Central memory CD4-positive, alpha-beta T cell (primary cell): ENCODE results near the gene EEF1AKMT1.

Source experiments
- DNase-seq: peaks from one replicate; pipeline ENCODE4 v3.0.0; 2022

The EEF1AKMT1 gene

DNA sequence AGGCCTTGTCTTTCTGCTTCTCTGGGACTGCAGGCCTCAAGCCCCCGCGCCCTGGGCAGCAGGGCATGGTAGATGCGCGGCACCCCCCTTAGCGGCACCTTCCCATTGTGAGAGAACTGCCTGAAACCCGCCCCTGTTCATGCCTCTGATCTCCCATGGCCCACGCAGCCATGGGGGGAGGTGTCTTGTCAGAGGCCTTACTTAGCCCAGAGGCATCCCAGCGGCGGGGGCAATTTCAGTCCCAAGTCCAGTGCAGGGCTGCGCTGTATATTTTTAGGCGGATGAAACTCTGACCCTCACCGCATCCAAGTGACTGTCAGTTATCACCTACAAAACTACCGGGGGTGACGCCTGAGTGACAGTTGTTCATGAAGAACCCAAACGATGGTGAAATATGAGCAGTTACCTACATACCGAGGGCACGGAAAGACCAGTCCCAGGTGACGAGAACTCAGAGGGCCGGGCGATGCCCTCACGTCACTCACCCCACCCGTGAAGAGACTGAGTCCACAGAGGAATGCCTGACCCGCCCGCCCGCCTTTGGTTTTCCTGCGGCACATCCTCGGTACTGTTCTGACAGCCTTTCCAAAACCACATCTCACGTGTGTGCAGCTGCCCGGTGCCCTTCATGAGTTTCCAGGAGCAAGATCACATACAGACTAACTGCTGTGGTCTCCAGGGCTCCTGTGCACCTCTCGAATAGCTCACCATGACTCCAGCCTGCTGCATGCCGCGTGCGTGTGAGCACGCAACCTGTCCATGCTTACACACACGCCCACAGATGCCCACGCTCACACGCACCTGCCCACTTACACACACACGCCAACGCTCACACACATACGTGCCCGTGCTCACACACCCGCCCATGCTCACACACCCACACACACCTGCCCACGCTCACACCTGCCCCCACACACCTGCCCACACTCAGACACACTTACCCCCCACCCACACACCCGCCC is 55.9 kb downstream of the EEF1AKMT1 start:
- no peak for DNase-seq

DNA sequence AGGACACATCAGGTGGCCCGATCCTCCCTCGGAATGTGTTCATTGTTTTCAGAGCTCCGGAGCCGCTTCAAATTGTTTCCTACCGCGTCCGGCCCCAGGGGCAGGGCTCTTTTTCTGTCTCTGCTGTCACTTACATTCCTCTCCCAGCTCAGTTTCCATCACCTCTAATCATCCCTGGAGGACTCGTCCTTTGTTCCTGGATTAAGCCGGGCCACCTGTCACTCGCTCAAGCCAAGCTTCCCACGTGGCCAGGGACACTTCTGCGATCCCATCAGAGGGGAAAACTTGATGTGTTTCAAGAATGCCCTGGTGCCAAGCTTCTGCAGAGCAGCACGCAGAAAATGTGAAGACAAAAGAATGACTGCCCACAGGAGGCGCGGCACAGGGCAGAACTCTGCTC is 56.8 kb downstream of the EEF1AKMT1 start:
- no peak for DNase-seq

DNA sequence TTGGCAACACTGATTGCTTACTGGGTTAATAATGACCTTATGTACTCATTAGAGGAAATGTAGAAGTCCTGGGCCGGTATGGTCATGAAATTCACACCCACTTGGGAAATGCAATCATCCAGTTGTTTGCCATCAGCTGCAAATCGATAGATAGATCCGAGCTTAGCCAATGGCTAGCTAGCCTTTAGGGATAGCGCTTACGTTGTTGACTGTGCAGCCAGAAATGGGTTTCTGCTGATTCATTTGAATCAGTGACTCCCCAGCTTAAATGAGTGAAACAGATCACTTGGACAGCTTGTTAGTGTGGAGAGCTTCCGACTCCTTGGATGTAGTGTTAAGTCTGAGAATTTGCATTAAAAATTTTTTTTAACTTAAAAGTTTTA is 58.4 kb downstream of the EEF1AKMT1 start:
- no peak for DNase-seq

DNA sequence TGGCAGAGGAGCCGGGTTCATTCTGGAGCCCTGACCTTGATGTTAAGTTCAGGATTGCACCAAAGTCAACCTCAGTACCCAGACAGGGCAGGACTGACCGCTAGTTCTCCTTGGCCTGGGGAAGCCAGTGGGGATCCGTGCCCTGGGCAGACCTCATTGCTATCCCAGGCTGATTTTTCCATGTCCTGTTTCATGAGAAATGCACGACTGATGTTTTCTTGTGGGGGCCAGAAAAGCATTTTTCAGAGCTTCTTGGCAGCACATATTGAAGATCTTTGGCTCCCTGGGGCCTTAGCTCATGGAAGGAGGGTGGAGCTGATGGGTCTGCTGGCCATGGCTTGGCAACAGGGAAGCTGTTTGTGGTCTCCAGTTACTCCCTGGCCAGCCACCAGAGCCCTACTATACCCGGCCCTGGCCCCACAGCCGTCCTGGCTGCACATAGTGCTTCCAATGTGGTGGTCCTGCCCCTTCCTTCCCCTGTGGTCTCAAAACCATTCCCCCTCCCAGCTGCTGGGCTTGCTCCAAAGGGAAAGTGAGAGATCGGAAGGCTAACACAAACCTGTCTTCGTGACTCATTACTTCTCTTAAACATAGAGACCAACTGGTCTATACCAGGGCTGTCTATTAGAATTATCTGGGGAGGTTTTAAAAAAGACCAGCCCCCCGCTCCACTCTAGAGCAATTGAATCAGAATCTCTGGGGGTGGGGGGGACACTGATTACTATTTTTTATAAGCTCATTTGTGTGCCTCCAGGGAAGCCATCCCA is 59.0 kb downstream of the EEF1AKMT1 start:
- DNase-seq, result no peak

DNA sequence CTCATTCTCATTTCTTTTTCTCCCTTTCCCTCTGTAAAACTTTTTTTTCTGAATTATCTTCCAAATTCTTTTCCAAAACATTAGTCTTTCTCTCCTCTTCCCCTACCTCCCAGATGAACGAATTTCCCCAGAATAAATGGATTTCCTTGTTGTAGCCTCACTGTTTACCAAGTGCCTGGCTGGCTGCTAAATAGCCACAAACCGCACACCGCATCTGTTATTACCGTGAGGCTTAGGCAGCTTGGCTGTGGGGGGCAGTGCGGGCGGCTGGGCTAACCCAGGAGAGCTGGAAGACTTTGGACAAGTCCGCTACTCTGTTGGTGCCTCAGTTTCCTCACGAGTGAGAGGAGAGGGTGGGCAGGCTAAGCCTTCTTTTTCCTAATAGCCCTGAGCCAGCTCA is 59.6 kb downstream of the EEF1AKMT1 start:
- no peak for DNase-seq

DNA sequence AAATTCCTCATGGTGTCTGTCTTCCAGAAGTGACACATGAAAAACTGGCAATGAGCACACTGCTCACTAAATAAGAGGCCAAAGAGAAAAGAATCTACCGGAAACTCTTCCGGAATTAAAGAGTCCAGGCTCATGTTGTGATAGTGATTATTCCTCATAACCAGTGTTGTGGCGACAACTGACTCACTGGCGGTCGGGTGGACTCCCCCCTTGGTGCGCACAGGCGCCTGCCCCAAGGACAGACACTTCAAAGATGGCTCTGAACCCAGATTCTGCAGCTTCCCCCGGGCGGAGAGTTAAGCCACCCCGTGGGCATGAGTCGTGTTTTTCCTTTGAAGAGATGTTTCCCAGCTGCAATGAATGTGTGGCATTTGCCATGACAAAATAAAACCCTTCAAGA is 60.0 kb downstream of the EEF1AKMT1 start:
- no peak for DNase-seq

DNA sequence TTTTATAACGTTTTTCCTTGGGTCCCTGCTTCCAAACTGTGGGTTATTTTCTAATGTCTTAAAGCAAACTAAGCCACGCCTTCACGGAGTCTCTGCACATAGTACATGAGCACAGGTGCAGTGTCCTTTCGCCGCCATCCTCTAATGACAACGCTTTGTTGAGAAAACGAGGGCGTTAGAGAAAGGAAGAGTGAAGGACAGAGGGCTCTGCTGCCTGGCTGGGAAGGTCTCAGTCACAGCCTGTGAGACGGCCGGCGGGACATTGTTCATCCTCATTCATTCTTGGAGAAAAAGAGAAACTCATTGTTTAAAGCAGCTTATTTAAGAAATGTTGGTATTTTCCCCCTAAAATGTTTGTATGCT is 60.8 kb downstream of the EEF1AKMT1 start:
- DNase-seq, result no peak

DNA sequence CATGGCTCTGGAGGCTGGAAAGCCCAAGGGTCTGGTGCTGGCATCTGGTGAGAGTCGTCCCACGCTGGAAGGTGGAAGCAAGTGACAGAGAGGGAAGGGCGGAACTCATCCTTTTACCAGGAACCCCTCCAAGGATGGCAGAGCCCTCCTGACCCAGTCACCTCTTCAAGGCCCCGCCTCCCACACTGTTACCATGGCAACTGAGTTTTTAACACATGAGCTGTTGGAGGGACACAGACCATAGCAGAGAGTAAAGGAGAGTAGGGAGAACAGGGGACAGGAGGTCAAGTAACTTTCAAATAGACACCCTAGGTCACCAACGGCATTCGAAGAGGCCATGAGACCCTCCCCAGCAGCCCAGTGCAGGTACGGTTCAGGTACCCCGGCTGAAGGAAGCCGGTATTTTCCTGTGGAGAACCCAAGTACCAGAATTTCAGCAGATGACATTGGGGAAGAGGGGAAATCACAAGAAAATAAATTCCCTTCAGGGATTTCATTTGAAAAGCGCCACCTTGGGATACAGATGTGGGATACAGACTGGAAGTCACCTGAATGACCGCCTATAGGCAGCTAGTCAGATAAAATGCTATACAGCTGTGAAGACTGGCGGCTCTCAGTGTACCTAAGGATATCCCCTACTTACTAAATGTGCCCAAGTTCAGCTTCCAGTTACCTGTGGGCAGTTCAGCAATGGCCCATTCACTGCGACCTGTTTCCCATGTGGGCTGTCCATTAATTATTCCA is 62.3 kb downstream of the EEF1AKMT1 start:
- no peak for DNase-seq

DNA sequence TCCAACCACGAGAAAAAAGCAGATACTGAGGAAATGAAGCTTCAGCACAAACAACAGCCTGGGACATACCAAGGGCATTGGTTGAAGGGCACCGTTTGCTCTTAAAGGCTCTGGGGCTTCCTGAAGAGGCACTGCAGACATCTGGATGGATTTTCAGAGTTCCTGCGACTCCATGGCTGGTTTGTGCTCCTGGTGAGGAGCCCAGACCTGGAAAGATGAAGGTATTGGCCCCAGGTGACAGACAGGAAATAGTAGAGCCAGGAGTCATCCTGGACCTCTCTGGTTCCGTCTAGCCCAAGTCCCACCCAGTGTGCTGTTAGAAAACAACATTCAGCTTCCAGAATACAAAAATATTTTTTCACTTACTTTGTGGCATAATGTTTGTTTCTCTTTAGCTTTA is 64.0 kb downstream of the EEF1AKMT1 start:
- no peak for DNase-seq

DNA sequence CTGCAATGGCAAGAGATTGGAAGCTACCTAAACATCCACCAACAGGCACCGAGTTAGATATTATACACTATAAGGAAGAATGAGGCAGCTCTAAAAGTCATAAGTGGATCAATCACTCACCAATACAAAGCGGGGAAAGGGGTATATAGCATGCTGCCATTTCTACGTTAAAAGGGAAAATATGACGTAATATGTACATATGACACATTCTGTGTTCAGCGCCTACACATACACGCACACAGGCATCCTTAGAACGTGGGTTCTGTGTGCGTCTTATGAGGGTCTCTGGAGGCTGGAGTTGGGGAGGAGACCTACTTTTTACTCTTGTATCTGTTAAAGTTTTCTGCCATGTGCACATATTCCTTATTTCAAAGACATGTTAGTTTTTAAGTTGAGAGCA is 64.4 kb downstream of the EEF1AKMT1 start:
- no peak for DNase-seq

DNA sequence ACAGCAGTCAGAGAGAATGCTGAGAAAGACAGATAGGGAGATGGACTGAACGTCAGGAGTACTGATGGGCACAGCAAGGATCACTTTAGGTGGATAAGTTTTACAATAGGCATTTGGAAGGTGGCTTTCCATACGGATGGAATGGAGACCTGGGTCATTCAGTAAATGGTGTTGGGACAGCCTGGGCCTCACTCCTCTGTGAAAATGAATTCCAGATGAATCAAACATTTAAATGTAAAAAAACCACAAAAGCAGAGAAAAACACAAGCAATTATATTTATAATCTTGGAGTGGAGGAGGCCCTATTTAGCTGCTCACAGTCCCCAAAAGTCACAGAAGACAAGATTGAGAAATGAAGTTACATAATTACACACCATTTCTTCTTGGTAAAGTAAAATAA is 65.5 kb downstream of the EEF1AKMT1 start:
- DNase-seq, result no peak

DNA sequence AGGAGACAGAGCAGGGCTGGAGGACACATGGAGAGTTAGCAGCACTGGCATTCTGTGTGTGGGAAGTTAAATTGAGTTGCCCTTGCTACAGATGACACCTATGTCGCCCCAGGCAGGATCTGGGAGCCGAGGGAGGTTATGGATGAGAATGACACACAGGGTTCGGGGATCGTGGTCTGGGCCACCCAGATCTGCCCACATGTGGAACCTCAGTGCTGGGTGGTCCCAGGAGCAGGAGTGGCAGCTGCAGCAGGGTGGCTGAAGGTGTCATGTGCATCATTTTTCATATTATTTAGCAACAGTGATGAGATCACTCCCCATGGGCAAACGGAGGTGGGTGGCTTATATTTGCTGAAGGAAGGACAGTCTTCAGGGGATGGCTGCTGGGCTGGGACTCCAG is 67.1 kb downstream of the EEF1AKMT1 start:
- no peak for DNase-seq

DNA sequence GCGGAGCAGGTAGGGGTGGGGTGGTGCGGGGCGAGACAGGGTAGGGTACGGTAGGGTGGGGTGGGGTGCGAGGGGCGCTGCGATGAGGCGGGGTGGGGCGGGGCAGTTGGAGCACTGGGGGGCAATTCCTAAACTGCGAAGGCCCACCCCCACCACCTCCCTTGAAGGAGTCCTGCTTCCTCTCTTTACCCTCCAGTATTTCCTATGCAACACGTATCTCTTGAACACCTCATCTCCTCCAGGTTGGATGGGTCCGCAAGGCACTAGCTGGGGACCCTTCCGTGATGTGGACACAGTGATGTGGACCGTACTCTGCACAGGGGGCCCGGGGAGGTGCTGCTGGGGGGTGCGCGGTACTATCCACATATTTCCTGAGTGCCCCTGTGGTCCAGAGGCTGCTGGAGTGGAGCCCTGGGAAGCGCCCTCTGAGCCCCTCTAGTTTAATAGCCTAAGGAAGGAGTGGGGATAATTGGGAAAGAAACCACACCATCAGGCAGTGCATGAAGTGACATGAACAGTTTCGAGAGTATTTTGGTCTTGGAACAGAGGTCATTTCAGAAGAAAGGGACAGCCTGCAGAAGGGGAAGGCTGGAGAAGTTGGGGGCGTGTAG is 69.2 kb downstream of the EEF1AKMT1 start:
- DNase-seq, result no peak

DNA sequence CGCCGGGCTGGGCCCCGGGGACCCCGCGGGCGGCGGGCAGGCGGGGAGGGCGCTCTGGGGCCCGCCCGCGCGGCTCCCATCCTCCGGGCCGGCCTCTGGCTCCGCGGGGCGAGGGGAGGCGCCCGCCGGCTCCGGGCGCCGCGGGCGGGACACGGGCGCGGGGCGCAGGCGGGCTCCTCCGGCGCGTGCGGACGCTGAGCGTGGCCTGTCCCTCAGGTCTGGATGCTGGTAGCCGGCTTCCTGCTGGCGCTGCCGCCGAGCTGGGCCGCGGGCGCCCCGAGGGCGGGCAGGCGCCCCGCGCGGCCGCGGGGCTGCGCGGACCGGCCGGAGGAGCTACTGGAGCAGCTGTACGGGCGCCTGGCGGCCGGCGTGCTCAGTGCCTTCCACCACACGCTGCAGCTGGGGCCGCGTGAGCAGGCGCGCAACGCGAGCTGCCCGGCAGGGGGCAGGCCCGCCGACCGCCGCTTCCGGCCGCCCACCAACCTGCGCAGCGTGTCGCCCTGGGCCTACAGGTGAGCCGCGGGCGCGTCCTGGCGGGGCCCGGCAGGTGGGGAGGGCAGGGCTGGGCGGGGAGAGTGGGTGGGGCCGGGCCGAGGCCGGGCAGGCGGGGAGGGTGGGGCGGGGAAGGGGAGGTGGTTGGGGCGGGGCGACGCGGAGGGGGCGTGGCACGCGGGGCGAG is 69.8 kb downstream of the EEF1AKMT1 start:
- DNase-seq, result peak; percentile 81

DNA sequence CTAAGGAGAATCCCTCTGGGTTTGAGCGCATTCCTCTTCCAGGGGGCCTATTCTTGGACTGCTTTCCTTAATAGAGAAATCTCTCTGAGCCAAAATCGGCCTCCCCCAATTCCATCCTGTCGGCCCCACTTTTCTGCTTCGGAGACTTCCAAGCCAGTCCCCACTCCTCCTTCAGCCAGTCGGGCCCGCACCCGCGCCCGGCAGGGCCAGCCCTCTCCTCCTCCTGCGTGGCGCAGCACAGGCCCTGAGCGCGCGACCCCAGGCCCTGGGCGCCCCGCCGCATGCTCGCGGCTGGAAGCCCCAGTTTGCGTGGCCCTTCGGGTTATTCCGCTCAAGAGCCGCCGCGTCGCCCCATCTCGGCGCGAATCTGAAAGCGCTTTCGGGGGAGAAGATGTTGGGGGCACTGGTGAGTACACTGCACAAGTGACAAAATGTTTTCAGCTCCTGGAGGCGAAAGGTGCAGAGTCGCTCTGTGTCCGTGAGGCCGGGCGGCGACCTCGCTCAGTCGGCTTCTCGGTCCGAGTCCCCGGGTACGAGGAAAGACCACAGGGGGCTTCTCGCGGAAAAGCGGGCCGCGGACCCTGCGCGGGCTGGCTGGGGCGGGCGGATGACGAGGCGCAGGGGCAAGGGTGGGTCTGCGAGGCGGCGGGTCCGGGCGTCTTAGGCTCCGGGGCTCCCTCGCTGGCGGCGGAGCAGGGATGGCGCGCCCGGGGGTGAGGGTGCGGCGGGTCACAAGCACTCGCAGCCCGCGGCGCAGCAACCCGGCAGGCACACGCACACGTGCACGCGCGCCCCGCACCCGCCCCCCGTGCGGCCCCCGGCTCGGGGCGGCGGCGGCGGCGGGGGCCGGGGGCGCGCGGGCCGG is 70.6 kb downstream of the EEF1AKMT1 start, which contains the start of gene IL17D:
Gene IL17D, plus strand, starts transcription at position 785 of the 865 bp plus-strand sequence. CDS start 303 bp downstream, outside the sequence.
- peak; percentile 18 for DNase-seq

DNA sequence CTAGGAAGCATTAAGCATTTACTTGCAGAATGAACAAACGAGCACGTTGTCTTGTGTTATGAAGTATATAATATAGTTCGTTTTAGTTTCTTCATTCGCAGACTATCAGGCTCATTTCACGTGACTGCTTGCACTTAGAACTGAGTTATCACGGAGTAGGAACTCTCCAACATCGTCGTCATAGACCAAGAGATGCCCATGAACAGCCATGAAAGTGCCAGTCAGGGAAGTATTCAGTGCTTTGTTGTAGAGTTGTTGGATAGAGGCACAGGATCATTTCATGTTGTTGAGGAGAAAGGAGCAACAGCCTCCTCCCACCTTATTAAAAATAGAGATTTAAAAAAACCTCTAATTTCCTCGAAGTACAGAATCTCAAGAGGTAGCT is 71.2 kb downstream of the EEF1AKMT1 start:
- no peak for DNase-seq

DNA sequence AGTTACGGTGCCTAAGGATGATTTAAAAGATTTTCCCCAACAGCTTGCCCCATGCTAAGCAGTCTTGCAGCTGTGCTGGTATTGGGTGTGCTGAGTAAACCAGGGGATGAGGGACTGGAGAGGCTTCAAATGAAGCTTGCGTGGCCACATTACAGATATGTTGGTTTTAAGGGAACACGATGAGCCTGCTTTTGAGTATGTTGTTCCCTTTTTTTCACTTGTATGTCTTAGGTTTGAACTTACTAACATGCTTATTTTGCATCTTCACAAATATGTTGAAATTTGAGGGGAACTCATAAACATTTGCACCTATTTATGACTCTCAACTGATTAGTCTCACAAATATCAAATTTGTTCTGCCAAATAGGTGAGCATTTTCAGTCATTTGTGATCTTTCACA is 72.3 kb downstream of the EEF1AKMT1 start:
- no peak for DNase-seq

DNA sequence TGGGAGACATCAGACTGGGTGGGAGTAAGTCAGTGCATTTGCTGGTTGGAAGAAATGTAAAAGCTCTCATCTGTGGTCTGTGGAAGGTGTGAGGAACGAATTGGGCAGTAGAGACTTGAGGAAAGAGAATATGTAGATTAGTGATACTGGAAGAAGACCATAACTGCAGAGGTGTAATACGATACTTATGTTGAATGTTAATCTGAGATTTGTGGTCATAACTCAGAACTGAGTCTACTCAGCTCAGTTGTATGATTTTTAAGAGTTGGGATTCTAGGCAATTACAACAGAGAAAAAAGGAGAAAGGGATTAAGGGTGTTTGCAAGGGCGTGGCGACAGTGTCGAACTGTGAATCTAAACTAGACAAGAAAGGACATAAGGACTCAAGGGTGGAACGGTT is 73.5 kb downstream of the EEF1AKMT1 start:
- DNase-seq, result no peak

DNA sequence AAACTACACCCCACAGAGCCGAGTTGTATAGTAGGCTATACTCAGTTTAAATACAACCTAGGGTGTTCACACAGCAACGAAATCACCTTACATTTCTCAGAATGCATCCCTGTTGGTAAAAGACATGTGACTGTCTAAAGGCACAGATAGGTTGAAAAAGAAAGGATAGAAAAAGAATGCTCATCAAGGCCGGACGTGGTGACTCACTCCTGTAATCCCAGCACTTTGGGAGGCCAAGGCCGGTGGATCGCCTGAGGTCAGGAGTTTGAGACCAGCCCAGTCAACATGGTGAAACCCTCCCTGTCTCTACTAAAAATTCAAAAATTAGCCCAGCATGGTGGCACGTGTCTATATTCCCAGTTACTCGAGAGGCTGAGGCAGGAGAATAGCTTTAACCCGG is 74.0 kb downstream of the EEF1AKMT1 start:
- no peak for DNase-seq

DNA sequence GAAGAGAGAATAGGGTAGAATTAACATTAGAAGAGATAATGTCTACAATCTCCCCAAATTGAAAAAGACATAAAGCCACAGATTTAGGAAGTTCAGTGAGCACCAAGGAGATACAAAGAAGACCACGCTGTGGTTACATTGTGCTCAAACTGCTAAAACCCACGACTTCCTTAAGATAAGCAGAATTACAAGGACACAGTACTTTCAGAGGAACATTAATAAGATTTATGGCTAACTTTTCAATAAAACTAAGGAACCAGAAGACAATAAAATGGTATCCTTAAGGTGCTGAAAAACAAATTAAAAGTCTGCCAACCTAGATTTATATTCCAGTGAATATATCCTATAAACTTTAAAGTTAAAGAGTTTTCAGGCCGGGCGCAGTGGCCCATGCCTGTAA is 77.7 kb downstream of the EEF1AKMT1 start:
- DNase-seq, result no peak

DNA sequence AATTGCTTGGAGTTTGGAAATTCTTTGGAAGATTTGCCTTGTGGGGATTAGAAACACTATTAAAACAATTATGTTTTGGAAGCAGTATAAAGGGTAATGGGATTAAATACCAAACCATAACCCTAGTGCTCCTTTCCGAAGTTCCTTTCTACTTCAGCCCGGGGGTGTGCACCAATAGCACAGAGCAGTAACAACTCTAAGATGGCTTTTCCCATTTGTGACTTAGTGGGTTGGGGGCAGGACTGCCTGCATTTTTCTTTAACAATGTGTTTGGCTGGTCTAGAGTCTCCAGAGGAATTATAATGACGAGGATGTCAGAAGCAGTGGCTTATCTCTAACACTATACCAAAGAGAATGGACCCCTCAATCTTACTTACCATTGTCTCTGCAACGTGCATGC is 82.1 kb downstream of the EEF1AKMT1 start:
- no peak for DNase-seq
